IMR-90 (cell line): ENCODE data around the gene LIMS2. TPM values are rescaled to one million over a fixed set of nuclear protein-coding genes. Genes with fewer than 3 reads are reported as not detected.

ENCODE experiments used
- CEBPB ChIP-seq: IDR thresholded peaks from 2 replicates; pipeline ENCODE4 v1.6.1; 2012; ENCODE audit warnings: low read depth, low read length, improper control_type of control experiment
- CTCF ChIP-seq: conservative IDR thresholded peaks from 2 replicates; pipeline ENCODE4 v1.5.1; 2012; ENCODE audit warnings: mild to moderate bottlenecking, low read depth, low read length, improper control_type of control experiment
- MAZ ChIP-seq: IDR thresholded peaks from 2 replicates; pipeline ENCODE4 v1.6.1; 2012; ENCODE audit warnings: low read depth, mild to moderate bottlenecking, low read length, improper control_type of control experiment, moderate library complexity, borderline replicate concordance
- RAD21 ChIP-seq: IDR thresholded peaks from 2 replicates; pipeline ENCODE4 v1.6.1; 2012; ENCODE audit warnings: low read length, improper control_type of control experiment
- RFX5 ChIP-seq: IDR thresholded peaks from 2 replicates; pipeline ENCODE4 v1.8.0; 2012; ENCODE audit warnings: low read depth, mild to moderate bottlenecking, low read length, moderate library complexity
- polyA plus RNA-seq, 3 experiments: library from polyadenylated mRNA; depleted of rRNA; stranded (reverse); fragments of >200 nt; gene quantifications; 2 replicates each; pipeline ENCODE4 v1.2.3, GENCODE V29; 2012; ENCODE audit warnings: low replicate concordance in 1 of 3
- total RNA-seq: library from RNA; depleted of rRNA; stranded (reverse); fragments of >200 nt; gene quantifications from 2 replicates; pipeline ENCODE4 v1.2.3, GENCODE V29; 2012

Gene LIMS2
- total and polyA plus RNA-seq, 2 of the 4 experiments (the other 2 are of a cell fraction) = 1.3 to 18.8 TPM

GRCh38 chr2:127718271-127718670, 42.9 kb upstream of the LIMS2 start (continued):
- no peak for TF ChIP-seq RAD21
- no peak for TF ChIP-seq CEBPB
- TF ChIP-seq MAZ = no peak
- no peak for TF ChIP-seq RFX5
- TF ChIP-seq CTCF = no peak
